Peyer's patch (tissue), 4 donors: ENCODE results near the gene FZR1.
"Not testable (repeated sequence)": the region's sequence is repeated elsewhere in the genome, so short reads cannot be mapped to it uniquely, and the experiment has no call there.

Experiments used
- CTCF ChIP-seq, 6 experiments: fragments of 450-650 bp in 4 of 6; fragments of 200-600 bp in 2 of 6; sonication (generic) in 1 of 6; IDR thresholded peaks; one replicate each; pipeline ENCODE4 v1.5.1; 2017 to 2019; ENCODE audit warnings: antibody characterized with exemption in 6 of 6, mild to moderate bottlenecking in 3 of 6, moderate library complexity in 1 of 6
- POLR2A ChIP-seq, 2 donors: fragments of 450-650 bp; IDR thresholded peaks; one replicate each; pipeline ENCODE4 v1.5.1; 2017; ENCODE audit warnings: antibody characterized with exemption in 2 of 2, mild to moderate bottlenecking in 2 of 2, moderate library complexity in 2 of 2

- TF ChIP-seq POLR2A, CTCF (IDR thresholded peaks at IDR 0.05): not testable (repeated sequence)
Observed at GRCh38 chr19:3570042-3570441, 63.9 kb downstream of the FZR1 start.
